Mesenteric fat pad (tissue), 1 donor: ENCODE data around the gene RHBDL3. TPM values are rescaled to one million over a fixed set of nuclear protein-coding genes. Genes with fewer than 3 reads are reported as not detected.
"Not testable (repeated sequence)": the region's sequence is repeated elsewhere in the genome, so short reads cannot be mapped to it uniquely, and the experiment has no call there.

Source experiments
- DNase-seq: peaks from one replicate; pipeline ENCODE4 v3.0.0-alpha.2; 2020; ENCODE audit warnings: low spot score
- total RNA-seq: library from RNA; stranded (reverse); fragmentation: NEBNext Ultra II Directional; extraction: Animal tissue kit (Norgen Biotek cat#: 25700); gene quantifications from one replicate; pipeline ENCODE4 v1.2.1, GENCODE V29; 2021
- donor health status: DM: yes; HTN: yes; CAD: no.

The RHBDL3 gene
- total RNA-seq, 1 donor from 2014 or later: 0.87 TPM

GRCh38 chr17:32323046-32323445 is 57.4 kb downstream of the RHBDL3 start:
- DNase-seq: no peak

- DNase-seq: no peak
These were observed 58.3 kb downstream of the RHBDL3 start for GRCh38 chr17:32323811-32324491.

- no peak for DNase-seq
These were observed 62.3 kb downstream of the RHBDL3 start for GRCh38 chr17:32327911-32328310.

GRCh38 chr17:32330147-32330546 is 64.5 kb downstream of the RHBDL3 start:
- no peak for DNase-seq

GRCh38 chr17:32331243-32332040 is 65.8 kb downstream of the RHBDL3 start:
- no peak for DNase-seq

GRCh38 chr17:32333187-32333586 is 67.6 kb downstream of the RHBDL3 start:
- DNase-seq: no peak

GRCh38 chr17:32335046-32335445 is 69.4 kb downstream of the RHBDL3 start:
- DNase-seq: no peak

- DNase-seq: no peak
These were observed 70.1 kb downstream of the RHBDL3 start for GRCh38 chr17:32335687-32336086.

GRCh38 chr17:32341141-32341856 is 75.7 kb downstream of the RHBDL3 start:
- no peak for DNase-seq

- peak; percentile 92 for DNase-seq
These were observed 76.4 kb downstream of the RHBDL3 start, which contains the start of gene C17orf75 for GRCh38 chr17:32341857-32342602. Gene C17orf75 (minus strand): TSS chr17:32342173. CDS start chr17:32342139, 34 bp downstream.

- DNase-seq: no peak
These were observed 77.1 kb downstream of the RHBDL3 start for GRCh38 chr17:32342603-32343325.

GRCh38 chr17:32345951-32346600 is 80.4 kb downstream of the RHBDL3 start:
- DNase-seq: no peak

GRCh38 chr17:32348483-32348800 is 82.8 kb downstream of the RHBDL3 start:
- DNase-seq: no peak

GRCh38 chr17:32349503-32349853 is 83.8 kb downstream of the RHBDL3 start:
- DNase-seq: no peak

- peak; percentile 98 for DNase-seq
These were observed 84.4 kb downstream of the RHBDL3 start, which contains the start of gene ZNF207 for GRCh38 chr17:32349854-32350665. Gene ZNF207 (plus strand): TSS chr17:32350157. CDS start chr17:32350286, 129 bp downstream.

GRCh38 chr17:32350666-32351418 is 85.2 kb downstream of the RHBDL3 start:
- no peak for DNase-seq

GRCh38 chr17:32352734-32353133 is 87.1 kb downstream of the RHBDL3 start:
- DNase-seq: not testable (repeated sequence)

GRCh38 chr17:32355649-32356377 is 90.2 kb downstream of the RHBDL3 start:
- no peak for DNase-seq
